ENCODE measurements around the gene USP36. TPM values are rescaled to one million over a fixed set of nuclear protein-coding genes. Genes with fewer than 3 reads are reported as not detected.
A peak's percentile ranks its signal among the peaks of the same experiment; 100 is the strongest.
"Not testable (repeated sequence)": the region's sequence is repeated elsewhere in the genome, so short reads cannot be mapped to it uniquely, and the experiment has no call there.

Gene USP36
- total and polyA plus RNA-seq, 4 donors, result 22.5 to 41.0 (median 32.7) TPM

GRCh38 chr17:78781104-78781892 is 59.3 kb downstream of the USP36 start:
- peak overlapping the region; percentile 57 for H3K4me3 ChIP-seq (ENCODE audit: low read depth, low read length)
- under 1% methylated on average over 63 of the region's 68 CpGs for WGBS (ENCODE audit: insufficient coverage)
- DNase-seq (ENCODE audit: low read depth in 4 of 6, low spot score in 6 of 6), result peak in 2 of 6 donors; percentile 40 to 59
- H3K9me3 ChIP-seq (ENCODE audit: control insufficient read depth, insufficient read depth, low read length), result no peaks in the 10 kb centered on the region
- peak overlapping the region; percentile 40 for H3K27ac ChIP-seq (ENCODE audit: low read depth, low read length)
- no peaks in the 10 kb centered on the region for H3K36me3 ChIP-seq (ENCODE audit: control insufficient read depth, insufficient read depth, low read length)
- no peaks in the 10 kb centered on the region for H3K27me3 ChIP-seq (ENCODE audit: control insufficient read depth, insufficient read depth, low read length)
- peaks cover 33% of the 10 kb centered on the region for H3K4me1 ChIP-seq (ENCODE audit: control insufficient read depth, insufficient read depth, low read length)

- H3K27ac ChIP-seq (ENCODE audit: low read depth, low read length), result no peak overlapping the region
- H3K27me3 ChIP-seq (ENCODE audit: control insufficient read depth, insufficient read depth, low read length), result no peaks in the 10 kb centered on the region
- no peak overlapping the region for H3K4me3 ChIP-seq (ENCODE audit: low read depth, low read length)
- 100% methylated on average over 1 of the region's 6 CpGs for WGBS (ENCODE audit: insufficient coverage)
- no peaks in the 10 kb centered on the region for H3K36me3 ChIP-seq (ENCODE audit: control insufficient read depth, insufficient read depth, low read length)
- DNase-seq (ENCODE audit: low read depth in 4 of 6, low spot score in 6 of 6), result no peak
- peaks cover 32% of the 10 kb centered on the region for H3K4me1 ChIP-seq (ENCODE audit: control insufficient read depth, insufficient read depth, low read length)
- no peaks in the 10 kb centered on the region for H3K9me3 ChIP-seq (ENCODE audit: control insufficient read depth, insufficient read depth, low read length)
Observed at GRCh38 chr17:78780335-78780734, 60.3 kb downstream of the USP36 start.

GRCh38 chr17:78779850-78780249 is 60.8 kb downstream of the USP36 start:
- H3K9me3 ChIP-seq (ENCODE audit: control insufficient read depth, insufficient read depth, low read length), result no peaks in the 10 kb centered on the region
- 32% methylated on average over 2 of the region's 3 CpGs for WGBS (ENCODE audit: insufficient coverage)
- no peaks in the 10 kb centered on the region for H3K36me3 ChIP-seq (ENCODE audit: control insufficient read depth, insufficient read depth, low read length)
- no peak for DNase-seq (ENCODE audit: low read depth in 4 of 6, low spot score in 6 of 6)
- H3K27me3 ChIP-seq (ENCODE audit: control insufficient read depth, insufficient read depth, low read length), result no peaks in the 10 kb centered on the region
- H3K27ac ChIP-seq (ENCODE audit: low read depth, low read length), result no peak overlapping the region
- H3K4me1 ChIP-seq (ENCODE audit: control insufficient read depth, insufficient read depth, low read length), result peaks cover 30% of the 10 kb centered on the region
- H3K4me3 ChIP-seq (ENCODE audit: low read depth, low read length), result no peak overlapping the region

GRCh38 chr17:78779286-78779651 is 61.3 kb downstream of the USP36 start:
- not testable (repeated sequence) for H3K4me3 ChIP-seq (ENCODE audit: low read depth, low read length); H3K36me3 ChIP-seq (ENCODE audit: control insufficient read depth, insufficient read depth, low read length); H3K9me3 ChIP-seq (ENCODE audit: control insufficient read depth, insufficient read depth, low read length); H3K27me3 ChIP-seq (ENCODE audit: control insufficient read depth, insufficient read depth, low read length); DNase-seq (ENCODE audit: low read depth in 4 of 6, low spot score in 6 of 6); H3K27ac ChIP-seq (ENCODE audit: low read depth, low read length)
- WGBS (ENCODE audit: insufficient coverage), result no CpG with 5 or more reads among the region's 5 CpGs
- H3K4me1 ChIP-seq (ENCODE audit: control insufficient read depth, insufficient read depth, low read length), result peaks cover 34% of the 10 kb centered on the region

GRCh38 chr17:78777881-78778280 is 62.7 kb downstream of the USP36 start:
- no peaks in the 10 kb centered on the region for H3K9me3 ChIP-seq (ENCODE audit: control insufficient read depth, insufficient read depth, low read length)
- no peaks in the 10 kb centered on the region for H3K36me3 ChIP-seq (ENCODE audit: control insufficient read depth, insufficient read depth, low read length)
- no peak for DNase-seq (ENCODE audit: low read depth in 4 of 6, low spot score in 6 of 6)
- no peak overlapping the region for H3K4me3 ChIP-seq (ENCODE audit: low read depth, low read length)
- no peaks in the 10 kb centered on the region for H3K27me3 ChIP-seq (ENCODE audit: control insufficient read depth, insufficient read depth, low read length)
- H3K4me1 ChIP-seq (ENCODE audit: control insufficient read depth, insufficient read depth, low read length), result peaks cover 31% of the 10 kb centered on the region
- H3K27ac ChIP-seq (ENCODE audit: low read depth, low read length), result no peak overlapping the region
- WGBS (ENCODE audit: insufficient coverage), result 100% methylated on average over 1 of the region's 4 CpGs

- no peaks in the 10 kb centered on the region for H3K27me3 ChIP-seq (ENCODE audit: control insufficient read depth, insufficient read depth, low read length)
- H3K4me1 ChIP-seq (ENCODE audit: control insufficient read depth, insufficient read depth, low read length), result peaks cover 14% of the 10 kb centered on the region
- no peak overlapping the region for H3K27ac ChIP-seq (ENCODE audit: low read depth, low read length)
- WGBS (ENCODE audit: insufficient coverage), result 85% methylated on average over 6 of the region's 12 CpGs
- no peaks in the 10 kb centered on the region for H3K9me3 ChIP-seq (ENCODE audit: control insufficient read depth, insufficient read depth, low read length)
- no peaks in the 10 kb centered on the region for H3K36me3 ChIP-seq (ENCODE audit: control insufficient read depth, insufficient read depth, low read length)
- H3K4me3 ChIP-seq (ENCODE audit: low read depth, low read length), result no peak overlapping the region
- DNase-seq (ENCODE audit: low read depth in 4 of 6, low spot score in 6 of 6), result no peak
Observed at GRCh38 chr17:78774956-78775571, 65.5 kb downstream of the USP36 start.

GRCh38 chr17:78774453-78774852 is 66.2 kb downstream of the USP36 start:
- Histone ChIP-seq H3K27me3 (ENCODE audit: control insufficient read depth, insufficient read depth, low read length) (no peaks in the 10 kb centered on the region), H3K27ac (ENCODE audit: low read depth, low read length) (no peak overlapping the region), H3K4me3 (ENCODE audit: low read depth, low read length) (no peak overlapping the region), H3K9me3 (ENCODE audit: control insufficient read depth, insufficient read depth, low read length) (no peaks in the 10 kb centered on the region), H3K4me1 (ENCODE audit: control insufficient read depth, insufficient read depth, low read length) (peaks cover 8% of the 10 kb centered on the region), H3K36me3 (ENCODE audit: control insufficient read depth, insufficient read depth, low read length) (no peaks in the 10 kb centered on the region)
- 66% methylated on average over 2 of the region's 2 CpGs for whole genome bisulfite sequencing (ENCODE audit: insufficient coverage)
- no peak for DNase-seq (ENCODE audit: low read depth in 4 of 6, low spot score in 6 of 6)

GRCh38 chr17:78771758-78772382 is 68.7 kb downstream of the USP36 start:
- H3K27ac ChIP-seq (ENCODE audit: low read depth, low read length), result no peak overlapping the region
- no peaks in the 10 kb centered on the region for H3K9me3 ChIP-seq (ENCODE audit: control insufficient read depth, insufficient read depth, low read length)
- H3K4me3 ChIP-seq (ENCODE audit: low read depth, low read length), result no peak overlapping the region
- DNase-seq (ENCODE audit: low read depth in 4 of 6, low spot score in 6 of 6), result no peak
- no peaks in the 10 kb centered on the region for H3K27me3 ChIP-seq (ENCODE audit: control insufficient read depth, insufficient read depth, low read length)
- 57% methylated on average over 3 of the region's 6 CpGs for WGBS (ENCODE audit: insufficient coverage)
- H3K4me1 ChIP-seq (ENCODE audit: control insufficient read depth, insufficient read depth, low read length), result peaks cover 13% of the 10 kb centered on the region
- no peaks in the 10 kb centered on the region for H3K36me3 ChIP-seq (ENCODE audit: control insufficient read depth, insufficient read depth, low read length)

- DNase-seq (ENCODE audit: low read depth in 4 of 6, low spot score in 6 of 6), result no peak
- no peaks in the 10 kb centered on the region for H3K27me3 ChIP-seq (ENCODE audit: control insufficient read depth, insufficient read depth, low read length)
- peaks cover 15% of the 10 kb centered on the region for H3K4me1 ChIP-seq (ENCODE audit: control insufficient read depth, insufficient read depth, low read length)
- 88% methylated on average over 7 of the region's 7 CpGs for WGBS (ENCODE audit: insufficient coverage)
- no peak overlapping the region for H3K4me3 ChIP-seq (ENCODE audit: low read depth, low read length)
- H3K9me3 ChIP-seq (ENCODE audit: control insufficient read depth, insufficient read depth, low read length), result no peaks in the 10 kb centered on the region
- H3K36me3 ChIP-seq (ENCODE audit: control insufficient read depth, insufficient read depth, low read length), result no peaks in the 10 kb centered on the region
- H3K27ac ChIP-seq (ENCODE audit: low read depth, low read length), result no peak overlapping the region
Observed at GRCh38 chr17:78769196-78769773, 71.3 kb downstream of the USP36 start.
